ENCODE results near the gene AICDA.
A peak's percentile ranks its signal among the peaks of the same experiment; 100 is the strongest.
"Not testable (repeated sequence)": the region's sequence is repeated elsewhere in the genome, so short reads cannot be mapped to it uniquely, and the experiment has no call there.

Gene AICDA

DNA sequence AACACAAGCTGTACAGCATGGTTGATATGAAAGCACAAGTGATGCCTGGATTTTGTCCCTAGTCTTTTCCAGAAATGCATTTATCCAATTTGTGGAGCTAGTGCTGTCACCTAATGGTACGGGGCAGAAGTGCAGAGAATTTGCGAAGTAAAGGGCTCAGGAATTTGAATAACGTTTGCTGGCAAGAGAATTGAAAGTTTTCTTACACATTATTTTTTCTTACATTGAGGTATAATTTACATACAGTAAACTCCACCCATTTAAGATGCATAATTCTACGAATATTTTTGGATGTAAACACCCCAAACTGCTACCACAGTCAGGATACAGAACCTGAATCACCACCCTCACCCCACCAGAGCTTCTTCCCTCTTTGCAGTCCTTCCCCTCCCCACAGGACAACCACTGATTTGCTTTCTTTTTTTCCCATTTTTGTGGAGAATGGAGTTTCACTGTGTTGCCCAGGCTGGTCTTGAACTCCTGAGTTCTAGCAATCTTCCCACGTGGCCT, 3.5 kb downstream of the AICDA start:
- peak; percentile 41 for DNase-seq

DNA sequence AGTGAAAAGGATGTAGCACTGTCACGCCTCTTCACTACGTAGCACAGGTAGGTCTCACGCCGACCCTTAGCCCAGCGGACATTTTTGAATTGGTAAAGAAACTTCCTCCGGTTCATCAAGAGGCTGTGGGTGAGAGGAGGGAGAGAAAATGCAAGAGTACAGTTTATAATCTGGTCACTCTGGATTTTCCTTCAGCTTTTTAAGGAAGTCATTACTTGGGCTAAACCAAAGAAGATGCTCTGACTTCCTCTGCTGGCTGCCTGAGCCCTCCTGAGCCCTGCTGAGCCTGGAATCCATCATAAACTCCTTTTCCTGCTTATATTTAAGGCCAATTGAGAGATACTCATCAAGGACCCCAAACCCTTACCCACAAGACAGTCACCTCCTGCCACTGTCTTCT, 5.8 kb downstream of the AICDA start:
- no peak for DNase-seq

DNA sequence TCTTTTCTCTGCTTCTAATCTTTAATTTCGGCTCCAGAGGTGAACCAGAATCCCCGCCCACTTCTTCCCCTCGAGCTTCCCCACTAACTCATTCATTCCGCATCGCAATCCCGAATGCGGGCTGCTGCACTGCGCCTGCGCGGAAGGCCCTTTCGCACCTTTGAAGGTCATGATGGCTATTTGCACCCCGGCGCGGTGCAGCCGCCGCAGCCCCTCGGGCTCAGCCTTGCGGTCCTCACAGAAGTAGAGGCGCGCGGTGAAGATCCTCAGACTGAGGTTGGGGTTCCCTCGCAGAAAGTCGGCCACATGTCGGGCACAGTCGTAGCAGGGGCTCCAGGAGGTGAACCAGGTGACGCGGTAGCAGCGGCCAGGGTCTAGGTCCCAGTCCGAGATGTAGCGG, 7.6 kb downstream of the AICDA start:
- DNase-seq, result no peak

DNA sequence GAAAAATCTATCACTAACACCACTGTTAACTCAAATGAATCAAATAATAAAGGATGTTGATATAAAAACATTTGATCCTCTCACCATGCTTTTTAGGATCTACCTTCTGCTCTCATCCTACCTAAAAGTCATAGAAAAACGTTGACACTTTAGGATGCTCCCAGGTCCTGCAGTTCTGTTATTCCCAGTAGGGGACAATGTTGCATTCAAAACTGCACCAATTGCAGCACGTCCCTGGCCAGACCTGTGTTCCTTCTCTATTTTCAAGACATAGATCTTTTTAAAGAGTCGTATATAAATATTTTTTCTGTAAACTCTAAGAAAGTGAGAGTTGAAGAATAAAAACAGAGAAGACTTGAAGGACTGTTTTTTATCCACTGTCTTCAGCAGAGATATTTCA, 8.8 kb downstream of the AICDA start:
- no peak for DNase-seq

DNA sequence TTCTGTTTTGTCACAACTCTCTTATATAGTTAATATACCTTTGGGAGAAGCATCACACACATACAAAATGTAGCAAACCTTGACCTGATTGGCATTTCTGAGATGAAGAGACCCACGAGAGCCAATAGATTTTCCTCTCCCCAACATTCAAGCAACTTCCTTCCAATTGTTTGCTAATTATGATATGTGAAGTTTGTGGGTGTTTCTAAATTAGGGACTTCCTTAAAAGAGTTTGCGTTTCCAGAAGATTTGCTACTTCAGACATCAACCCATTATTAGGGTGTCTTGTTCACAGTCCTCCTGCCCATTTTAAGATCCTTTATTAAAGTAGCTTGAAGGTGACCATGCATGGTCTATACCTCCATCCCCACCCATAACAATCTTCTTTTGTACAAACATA, 9.4 kb downstream of the AICDA start:
- no peak for DNase-seq

DNA sequence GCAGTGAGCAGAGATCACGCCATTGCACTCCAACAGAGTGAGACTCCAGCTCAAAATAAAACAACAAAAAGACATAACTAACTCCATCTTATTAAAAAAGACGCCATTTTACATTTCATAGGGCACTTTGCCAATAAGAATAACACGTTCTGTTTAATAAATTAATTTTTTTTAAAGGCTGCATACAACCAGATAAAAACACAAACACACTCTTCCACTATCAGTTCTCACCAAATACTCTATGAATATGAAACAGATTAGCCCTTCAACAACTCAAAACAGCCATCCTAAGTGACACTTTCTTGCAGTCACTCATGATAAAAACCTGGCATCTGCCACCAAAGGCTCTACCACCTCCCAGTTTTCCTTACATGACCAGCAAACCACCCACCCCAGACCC, 16.1 kb downstream of the AICDA start:
- no peak for DNase-seq

DNA sequence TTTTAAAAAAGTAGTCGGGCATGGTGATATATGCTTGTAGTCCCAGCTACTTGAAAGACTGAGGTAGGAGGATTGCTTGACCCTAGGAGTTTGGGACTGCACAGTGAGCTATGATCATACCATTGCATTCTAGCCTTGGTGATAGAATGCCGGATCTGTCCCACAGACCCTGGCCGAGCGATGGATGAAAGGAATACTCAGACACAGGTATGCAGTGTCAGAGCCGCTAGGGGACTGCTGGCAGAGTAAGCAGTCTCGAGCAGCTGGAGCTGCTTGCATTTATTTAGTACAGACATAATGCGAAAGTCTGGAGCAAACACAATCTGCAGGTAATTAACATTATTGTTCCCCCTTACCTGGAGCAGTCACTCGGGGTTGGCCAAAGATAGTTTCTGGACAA, 18.6 kb downstream of the AICDA start:
- no peak for DNase-seq

DNA sequence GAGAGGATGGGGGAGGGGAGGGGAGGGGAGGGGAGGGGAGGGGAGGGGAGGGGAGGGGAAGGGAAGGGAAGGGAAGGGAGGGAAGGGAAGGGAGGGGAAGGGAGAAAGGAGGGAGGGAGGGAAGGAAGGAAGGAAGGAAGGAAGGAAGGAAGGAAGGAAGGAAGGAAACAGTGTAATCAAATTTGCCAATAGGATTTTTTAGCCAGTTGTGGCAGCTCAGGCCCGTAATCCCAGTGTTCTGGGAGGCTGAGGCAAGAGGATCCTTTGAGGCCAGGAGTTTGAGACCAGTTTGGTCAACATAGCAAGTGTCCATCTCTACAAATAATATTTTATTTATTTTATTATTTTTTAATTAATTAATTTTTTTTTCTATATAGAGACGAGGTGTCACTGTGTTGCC, 19.4 kb downstream of the AICDA start:
- DNase-seq, result no peak

DNA sequence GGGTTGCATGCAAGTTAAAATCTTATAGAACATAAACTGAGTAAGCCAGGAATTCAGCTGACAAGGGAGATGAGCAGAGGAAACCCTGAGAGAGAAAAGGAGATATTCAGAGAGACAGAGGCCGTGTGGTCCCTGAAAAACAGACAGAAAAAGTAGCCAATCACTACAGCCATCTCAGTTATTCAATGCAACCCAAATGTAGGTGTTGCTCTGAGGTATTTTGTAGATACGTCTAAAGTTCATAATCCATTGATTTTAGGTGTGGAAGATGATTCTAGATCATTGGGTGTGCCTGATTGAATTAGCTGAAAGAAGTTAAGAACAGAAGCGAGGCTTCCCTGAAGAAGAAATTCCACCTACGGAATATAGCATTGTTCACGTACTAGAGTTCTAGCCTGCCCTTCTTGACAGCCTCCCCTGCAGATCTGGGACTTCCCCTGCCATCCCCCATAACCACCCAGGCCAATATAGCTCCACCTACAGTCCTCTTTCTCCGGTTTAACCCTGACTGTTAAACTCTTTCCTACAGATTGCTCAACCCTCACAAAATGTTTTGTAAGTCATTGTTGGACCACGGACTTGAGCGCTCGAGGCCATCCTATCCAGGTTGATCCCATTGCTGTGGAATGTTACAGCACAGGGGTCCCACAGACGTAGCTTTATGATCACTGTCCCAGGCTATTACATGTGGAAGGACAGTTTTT, 21.7 kb downstream of the AICDA start:
- no peak for DNase-seq

DNA sequence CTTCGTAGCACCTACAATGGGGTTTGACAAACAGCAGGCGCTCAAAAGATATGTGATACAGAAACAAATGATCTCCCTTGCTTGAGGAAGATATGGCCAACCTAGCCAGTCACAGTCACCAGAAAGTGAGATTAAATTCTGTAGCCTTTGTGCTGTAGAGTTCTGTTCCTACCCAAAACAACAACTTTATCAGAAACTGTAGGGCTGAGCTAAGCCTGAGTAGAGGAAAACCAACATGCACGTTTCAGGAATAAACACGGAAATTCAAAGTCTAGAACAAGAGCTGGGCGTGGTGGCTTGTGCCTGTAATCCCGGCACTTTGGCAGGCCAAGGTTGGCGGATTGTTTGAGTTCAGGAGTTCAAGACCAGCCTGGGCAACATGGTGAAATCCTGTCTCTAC, 23.0 kb downstream of the AICDA start:
- DNase-seq, result no peak

DNA sequence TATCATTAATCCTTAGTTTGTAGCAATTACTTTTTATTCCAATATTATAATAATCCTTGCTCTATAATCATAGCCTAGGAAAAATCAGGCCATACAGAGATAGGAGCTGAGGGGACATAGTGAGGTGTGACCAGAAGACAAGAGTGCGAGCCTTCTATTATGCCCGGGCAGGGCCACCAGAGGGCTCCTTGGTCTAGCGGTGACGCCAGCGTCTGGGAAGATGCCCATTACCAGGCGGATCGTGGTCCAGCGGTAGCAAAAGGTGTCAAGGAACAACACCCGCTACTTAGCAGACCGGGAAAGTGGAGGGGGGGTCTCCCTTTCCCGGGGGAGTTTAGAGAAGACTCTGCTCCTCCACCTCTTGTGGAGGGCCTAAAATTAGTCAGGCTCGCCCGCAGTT, 28.2 kb downstream of the AICDA start:
- not testable (repeated sequence) for DNase-seq

DNA sequence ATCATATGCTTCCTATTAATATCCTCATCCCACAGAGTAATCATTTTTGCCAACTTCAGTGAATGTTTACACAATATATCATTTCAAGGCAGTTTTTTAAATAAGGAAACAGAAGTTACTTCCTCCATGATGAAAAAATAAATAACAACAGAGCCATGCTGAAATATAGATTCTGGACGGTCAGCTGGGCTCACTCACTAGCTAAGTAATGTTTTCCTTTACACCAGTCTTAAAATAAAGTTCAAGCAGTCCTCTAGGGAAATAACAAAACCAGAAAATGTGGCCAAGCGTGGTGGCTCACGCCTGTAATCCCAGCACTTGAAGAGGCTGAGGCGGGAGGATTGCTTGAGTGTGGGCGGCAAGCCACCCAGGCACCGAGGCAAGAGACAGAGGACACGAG, 28.7 kb downstream of the AICDA start:
- no peak for DNase-seq

DNA sequence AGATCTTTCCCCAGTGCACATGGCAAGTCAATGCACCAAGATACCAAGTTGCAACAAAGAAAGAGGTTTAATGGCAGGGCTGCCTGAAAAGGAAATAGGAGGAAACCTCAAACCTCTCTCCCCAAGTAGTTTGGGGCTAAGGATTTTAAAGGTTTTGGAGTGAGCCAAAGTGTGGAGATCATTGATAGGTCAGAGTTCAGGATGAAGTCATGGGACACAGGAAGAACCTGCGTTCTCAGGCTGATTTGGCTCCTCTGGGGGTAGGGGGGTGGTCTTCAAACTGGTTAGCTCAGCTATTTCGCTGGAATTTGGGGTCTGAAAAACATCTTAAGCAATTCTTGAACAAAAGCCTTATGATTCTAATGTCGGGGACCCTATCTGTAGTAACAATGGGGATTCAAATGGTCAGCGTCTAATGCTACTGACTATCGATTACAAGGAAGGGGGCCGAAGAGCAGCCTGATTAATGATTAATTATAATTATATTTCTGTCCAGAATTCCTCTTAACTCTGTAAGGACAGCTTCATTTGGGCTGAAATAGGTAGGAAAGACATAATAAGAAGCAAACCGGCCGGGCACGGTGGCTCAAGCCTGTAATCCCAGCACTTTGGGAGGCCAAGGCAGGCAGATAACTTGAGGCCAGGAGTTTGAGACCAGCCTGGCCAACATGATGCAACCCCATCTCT, 31.4 kb downstream of the AICDA start:
- DNase-seq, result no peak

DNA sequence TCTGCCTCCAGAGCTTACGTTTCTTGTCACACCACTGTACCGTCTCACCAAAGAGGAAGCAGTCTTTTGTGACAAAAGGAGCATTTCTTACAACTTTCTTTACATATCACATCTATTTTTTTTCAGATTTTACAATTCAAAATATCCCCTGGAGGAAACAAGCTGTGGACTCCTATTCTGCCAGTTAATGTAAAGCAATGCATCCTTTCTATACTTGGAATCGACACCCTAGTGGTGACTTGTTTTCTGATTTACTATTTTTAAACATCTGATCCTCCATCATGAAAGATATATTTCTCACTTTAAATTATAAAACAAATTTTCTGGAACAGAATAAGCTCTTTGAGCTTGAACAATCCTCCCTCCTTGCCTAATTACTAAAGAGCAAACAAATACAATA, 34.8 kb downstream of the AICDA start:
- DNase-seq, result no peak

DNA sequence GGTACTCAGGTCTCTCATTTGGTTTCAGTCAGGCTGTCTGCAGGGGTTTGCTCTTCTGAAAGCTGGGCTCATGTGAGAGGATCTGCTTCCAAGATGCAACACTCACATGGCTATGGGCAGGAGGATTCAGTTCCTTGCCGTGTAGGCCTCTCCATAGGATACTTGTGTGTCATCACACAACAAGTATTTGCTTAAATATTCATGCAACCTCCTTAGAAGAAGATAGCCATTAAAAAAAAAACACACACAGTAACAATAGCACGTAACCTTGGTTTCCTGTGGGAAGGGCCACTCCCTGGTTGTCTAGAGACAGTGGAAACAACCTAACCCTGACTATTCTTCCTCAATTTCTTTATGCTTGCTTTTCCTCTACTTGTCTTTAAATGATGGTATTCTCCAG, 40.2 kb downstream of the AICDA start:
- DNase-seq, result no peak

DNA sequence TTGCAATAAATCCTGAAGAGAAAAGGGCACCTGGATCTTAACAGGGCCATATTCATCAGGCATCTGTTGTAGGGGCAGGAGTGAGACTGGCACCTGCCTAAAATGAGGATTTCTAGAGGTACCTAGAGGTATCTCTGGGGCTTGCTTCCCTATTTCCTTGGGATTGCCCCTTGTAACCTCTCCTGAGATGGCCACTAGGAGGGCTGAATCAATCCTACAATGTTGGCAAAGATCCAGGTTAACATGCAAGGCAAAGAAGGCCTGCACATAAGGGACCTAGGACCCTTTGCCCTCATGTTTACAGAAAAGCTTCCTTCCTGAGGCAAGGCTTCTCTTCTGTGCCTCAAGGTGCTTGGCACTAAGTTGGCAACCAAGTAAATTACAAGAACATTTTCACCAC, 46.1 kb downstream of the AICDA start:
- no peak for DNase-seq

DNA sequence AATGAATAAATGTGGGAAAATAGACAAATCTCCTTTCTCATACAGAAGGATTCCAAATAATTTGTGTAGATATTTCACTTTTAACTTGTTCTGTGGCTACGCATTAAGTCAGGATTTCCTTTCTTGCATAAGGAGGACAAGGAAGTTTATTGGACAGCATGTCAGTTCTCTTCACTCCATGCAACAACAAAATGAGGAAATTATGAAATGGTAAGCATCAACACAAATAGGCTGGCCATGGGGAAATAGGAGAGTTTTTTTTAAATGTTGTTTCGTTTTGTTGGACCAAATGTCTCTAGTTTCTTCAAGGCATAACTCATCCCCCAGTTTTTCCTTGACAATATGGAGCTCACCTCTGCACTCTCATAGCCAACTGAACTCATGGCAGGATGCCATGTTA, 46.6 kb downstream of the AICDA start:
- DNase-seq, result not testable (repeated sequence)

DNA sequence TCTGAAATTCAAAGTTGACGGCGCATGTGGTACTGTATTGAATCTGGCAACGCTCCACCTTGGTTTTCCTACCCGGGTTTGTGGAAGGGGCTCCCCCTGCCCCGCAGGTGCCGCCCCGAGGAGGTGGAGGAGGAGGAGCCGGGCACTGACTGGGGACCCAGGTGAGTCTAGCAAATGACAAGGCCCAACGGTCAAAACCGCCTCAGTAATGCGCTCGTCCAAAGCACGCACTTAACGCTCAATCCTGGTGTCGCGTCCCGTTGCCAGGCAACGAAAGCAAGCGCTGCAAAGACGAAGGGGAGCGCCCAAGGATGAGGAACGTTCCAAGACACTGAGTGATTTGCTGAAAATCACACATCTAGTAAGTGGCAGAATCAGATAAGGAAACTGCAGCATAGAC, 48.0 kb downstream of the AICDA start:
- no peak for DNase-seq

DNA sequence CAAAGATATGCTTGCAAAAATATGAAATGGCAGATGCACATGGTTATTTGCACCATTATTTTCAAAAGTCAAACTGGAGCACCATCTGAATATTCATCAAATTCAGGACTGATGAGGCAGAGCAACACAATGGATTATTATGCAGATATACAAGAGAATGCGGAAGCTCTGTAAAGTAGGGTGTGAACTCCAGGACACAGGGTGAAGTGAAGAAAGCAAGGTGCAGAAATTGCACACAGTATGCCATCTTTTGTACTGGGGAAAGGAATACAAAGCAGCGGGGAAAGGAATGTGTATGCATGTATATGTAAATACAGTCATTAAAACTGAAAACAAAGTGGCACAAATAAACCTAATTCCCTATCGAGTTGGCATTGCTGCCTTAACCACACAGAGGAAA, 49.3 kb downstream of the AICDA start:
- no peak for DNase-seq

DNA sequence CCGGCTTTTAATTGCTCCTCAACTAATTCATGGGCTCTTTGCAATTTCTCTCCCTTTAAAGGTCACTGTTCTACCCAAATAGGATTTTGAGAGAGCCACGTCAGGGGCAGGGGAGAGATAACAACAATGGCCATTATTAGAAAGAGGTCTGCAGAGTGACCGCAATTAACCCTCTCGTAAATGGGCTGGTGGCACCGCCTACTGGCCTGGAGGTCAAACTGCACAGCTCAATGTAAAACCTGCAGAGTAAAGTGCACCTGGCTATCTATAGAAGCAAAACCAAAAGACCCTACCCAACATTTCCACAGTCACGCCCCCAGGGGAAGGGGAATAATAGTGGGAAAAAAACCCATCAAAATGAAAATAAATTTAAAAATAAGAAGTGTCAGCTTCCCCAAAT, 50.3 kb downstream of the AICDA start:
- no peak for DNase-seq

DNA sequence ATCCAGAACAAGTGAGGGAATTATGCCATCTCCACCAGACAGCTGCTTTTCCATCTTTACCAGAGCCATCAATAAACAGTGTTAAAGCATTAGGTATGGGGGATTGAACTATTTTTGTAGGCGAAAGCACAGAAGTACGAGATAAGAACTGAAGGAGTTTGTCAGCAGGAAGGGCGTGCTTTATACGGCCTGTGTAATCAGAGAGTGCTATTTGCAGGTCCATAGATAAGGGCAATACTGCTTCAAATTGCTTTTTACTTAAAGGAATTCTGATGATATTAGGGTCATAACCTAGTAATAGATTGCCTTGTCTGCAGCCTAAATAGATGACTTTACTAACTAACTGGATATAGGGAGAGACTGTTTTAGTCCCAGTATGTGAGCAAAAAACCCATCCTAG, 51.6 kb downstream of the AICDA start:
- DNase-seq, result no peak

DNA sequence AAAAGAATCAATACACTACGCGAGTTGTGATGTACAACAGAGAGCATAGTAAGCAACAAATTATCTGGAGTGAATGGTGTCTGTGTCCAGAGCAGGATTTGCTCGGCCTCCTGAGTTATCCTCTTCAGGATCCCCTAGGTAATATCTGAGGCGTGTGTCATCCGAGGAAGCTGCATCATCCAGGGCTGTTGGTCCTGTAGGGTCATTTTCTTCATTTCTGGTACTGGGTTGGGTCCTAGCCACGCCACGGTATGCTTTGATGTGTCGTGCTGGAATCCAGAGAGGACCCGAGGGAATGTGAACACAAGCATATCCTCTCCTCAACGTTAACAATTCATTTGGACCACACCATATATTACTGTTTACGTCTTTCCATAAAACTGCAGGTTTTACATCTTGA, 53.0 kb downstream of the AICDA start:
- DNase-seq, result no peak

DNA sequence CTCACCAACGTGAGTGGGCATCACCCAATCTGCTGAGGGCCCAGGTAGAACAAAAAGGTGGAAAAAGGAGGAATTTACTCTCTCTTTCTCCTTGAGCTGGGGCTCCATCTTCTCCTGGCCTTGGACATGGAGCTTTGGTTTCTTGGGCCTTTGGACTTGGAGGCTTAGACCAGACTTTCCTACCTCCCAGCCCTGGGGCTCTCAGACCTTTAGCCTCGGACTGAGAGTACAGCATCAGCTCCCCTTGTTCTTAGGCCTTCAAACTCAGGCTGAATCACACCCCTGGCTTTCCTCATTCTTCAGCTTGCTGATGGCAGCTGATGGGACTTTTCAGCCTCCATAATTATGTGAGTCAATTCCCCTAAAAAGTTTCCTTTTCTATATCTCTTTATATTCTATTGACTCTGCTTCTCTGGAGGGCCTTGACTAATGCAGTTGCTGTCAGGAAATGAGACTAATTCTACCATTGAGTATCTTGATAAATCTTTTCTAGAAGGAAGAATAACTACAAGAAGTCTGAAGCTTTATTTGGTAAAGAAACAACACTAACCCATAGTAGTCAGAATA, 56.0 kb downstream of the AICDA start:
- no peak for DNase-seq

DNA sequence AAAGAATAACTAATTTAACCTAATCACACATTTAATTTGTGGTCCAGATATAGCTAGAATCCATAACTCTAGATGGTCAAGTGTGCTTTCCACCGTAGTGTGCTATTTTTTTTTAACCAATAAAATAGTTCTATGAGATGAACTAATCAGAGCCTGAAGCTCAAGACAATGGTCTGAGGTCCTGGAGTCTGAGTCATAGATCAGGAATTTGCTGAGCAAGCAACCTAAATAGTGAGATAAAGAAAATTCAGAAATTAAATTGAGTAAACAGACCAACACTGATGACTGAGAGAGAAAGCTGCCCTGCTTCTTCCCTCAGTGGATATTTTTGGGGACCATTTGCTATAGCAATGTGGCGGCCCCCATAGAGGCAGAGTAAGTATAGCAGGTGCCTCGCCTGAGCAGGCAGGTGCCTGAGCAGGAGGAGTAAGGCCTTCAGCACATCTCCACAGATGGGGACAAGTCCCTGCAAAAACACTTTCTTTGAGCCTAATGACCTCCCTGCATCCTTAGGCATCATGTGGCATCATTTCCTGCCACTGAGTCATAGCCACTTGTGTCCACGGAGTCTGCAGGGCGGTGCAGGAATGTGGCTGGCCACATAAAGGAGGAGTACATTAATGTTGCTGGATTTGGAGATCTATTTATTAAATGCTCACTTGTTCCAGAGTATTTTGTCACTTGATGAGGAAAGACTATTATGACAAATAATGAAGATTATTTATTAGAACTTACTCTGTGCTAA, 58.0 kb downstream of the AICDA start:
- peak; percentile 39 for DNase-seq

All from EL (cell line).